GM18505 (cell line): ENCODE measurements around the gene HK2.
"Not testable (repeated sequence)": the region's sequence is repeated elsewhere in the genome, so short reads cannot be mapped to it uniquely, and the experiment has no call there.

ENCODE experiments used
- ATAC-seq: cut with Tn5 transposase; IDR thresholded peaks from one replicate; pipeline ENCODE4 v1.9.1; 2021; ENCODE audit not compliant: unreplicated experiment
- POLR2A ChIP-seq: IDR thresholded peaks from 4 replicates; pipeline ENCODE4 v1.6.1; 2011; ENCODE audit warnings: borderline replicate concordance; ENCODE audit not compliant: insufficient read depth, insufficient read length; ENCODE audit errors: extremely low read depth

Gene HK2

GRCh38 chr2:74833418-74834233 lies at the start of gene HK2:
Gene HK2 (plus strand): TSS chr2:74834127. CDS start chr2:74834581, 454 bp downstream.
- peak; percentile 81 for ATAC-seq
- peak; percentile 63 for TF ChIP-seq POLR2A

- TF ChIP-seq POLR2A: no peak
- ATAC-seq: no peak
Measured at GRCh38 chr2:74789271-74789670, 44.7 kb upstream of the HK2 start.

GRCh38 chr2:74792282-74792681 lies 41.6 kb upstream of the HK2 start:
- no peak for ATAC-seq
- no peak for TF ChIP-seq POLR2A

DNA sequence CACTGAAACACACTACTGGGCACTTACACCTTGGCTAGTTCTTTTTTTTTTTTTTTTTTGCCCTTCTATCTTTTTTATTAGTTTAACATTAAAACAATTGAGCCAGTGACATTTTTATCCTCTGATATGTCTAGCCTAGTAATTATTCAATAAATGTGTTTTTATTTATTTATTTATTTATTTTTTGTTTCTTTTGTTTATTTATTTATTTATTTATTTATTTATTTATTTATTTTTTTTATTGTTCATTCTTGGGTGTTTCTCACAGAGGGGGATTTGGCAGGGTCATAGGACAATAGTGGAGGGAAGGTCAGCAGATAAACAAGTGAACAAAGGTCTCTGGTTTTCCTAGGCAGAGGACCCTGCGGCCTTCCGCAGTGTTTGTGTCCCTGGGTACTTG lies 39.0 kb upstream of the HK2 start:
- ATAC-seq: not testable (repeated sequence)

GRCh38 chr2:74806355-74806839 lies 27.5 kb upstream of the HK2 start:
- ATAC-seq: no peak
- no peak for TF ChIP-seq POLR2A

- no peak for TF ChIP-seq POLR2A
- no peak for ATAC-seq
Measured at GRCh38 chr2:74806920-74807319, 27.0 kb upstream of the HK2 start.

DNA sequence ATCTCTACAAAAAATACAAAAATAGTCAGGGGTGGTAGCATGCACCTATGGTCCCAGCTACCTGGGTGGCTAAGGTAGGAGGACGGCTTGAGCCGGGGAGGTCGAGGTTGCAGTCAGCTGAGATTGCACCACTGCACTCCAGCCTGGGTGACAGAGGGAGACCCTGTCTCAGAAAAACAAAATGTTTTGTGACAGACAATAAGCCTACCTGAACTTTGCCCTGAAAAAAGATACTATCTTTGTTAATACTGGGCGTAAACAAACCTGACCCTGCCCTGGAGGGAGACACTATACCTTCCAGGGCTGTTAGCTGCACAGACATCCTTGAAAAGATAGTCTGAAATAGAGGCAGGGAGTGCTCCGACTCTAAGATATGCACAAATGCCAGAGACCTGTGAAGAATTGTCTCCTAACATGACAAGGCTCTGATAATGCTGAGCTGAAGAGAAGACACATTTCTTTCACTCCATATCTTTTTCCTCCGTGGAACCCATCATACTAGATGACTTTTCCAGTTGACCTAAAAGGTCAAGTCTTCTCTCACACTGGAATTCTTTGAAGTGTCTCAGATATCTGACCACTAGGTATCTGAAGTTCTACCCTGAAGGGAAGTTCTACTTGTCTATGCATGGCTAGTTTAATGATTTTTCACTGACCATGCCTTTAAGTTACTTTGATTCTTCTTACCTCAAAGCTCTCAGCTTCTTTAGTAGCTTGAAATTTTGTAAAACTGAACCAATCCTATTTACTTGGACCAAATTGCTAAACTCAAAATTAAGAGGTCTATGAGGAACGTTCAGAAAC lies 20.9 kb upstream of the HK2 start:
- ATAC-seq: no peak

DNA sequence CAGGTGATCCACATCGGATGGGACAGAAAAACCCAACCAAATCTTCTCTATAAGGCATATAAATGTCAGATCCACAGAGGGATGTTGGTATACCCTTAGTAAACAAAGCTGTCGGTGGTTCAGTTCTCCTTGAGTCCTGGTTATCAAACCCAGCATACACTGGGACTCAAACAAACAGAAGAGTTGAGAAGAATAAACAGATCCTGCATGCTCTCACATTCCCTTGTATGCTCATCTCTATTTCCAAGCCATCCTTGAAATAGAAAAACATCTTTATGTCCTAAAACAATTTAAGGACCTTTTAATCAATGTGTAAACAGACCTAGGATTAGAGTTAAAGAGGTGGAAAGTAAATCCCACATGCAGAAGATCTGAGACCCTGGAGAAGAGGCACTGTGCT lies 19.8 kb upstream of the HK2 start:
- no peak for TF ChIP-seq POLR2A
- no peak for ATAC-seq

More for the DNA sequence above, 20.9 kb upstream of the HK2 start:
- TF ChIP-seq POLR2A: no peak

- no peak for TF ChIP-seq POLR2A
- no peak for ATAC-seq
Measured at GRCh38 chr2:74815941-74816340, 18.0 kb upstream of the HK2 start.

DNA sequence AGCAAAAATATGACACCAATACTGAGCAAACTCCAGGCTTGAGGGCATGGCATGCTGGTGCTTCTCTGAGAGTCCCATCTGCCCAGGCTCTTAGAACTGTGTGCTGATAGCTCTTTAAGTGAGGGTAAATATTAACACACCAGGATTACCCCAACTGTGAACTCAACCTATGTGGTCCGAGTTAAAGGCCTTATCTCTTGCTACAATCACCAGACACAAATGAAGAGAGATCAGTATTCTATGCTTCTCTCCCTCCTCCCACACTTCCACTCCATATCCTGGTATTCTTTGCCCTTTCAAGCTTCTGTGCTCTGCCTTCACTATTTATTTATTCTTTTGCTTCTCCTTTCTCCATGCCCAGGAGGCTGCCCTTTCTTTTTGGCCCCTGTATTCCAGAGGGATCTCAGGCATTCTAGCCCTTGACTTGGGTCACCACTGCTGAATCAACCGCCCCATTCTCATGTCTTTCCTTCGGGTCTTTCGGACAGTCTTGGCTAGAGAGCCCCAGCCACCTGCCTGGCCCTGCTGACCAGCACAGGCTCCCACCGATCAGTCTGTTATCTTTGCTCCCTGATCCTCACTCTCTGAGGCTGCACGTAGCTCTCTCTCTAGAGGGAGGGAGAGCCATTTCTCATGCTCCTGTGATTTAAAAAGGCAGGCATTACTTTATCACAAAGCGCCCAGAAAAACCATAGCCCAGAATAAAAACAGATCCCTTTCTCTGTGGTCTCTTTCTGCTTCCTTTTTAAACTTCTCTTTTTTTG lies 17.2 kb upstream of the HK2 start:
- no peak for ATAC-seq
- TF ChIP-seq POLR2A: no peak

- no peak for ATAC-seq
- TF ChIP-seq POLR2A: no peak
Measured at GRCh38 chr2:74817304-74817675, 16.6 kb upstream of the HK2 start.

- no peak for TF ChIP-seq POLR2A
- no peak for ATAC-seq
Measured at GRCh38 chr2:74819702-74820101, 14.2 kb upstream of the HK2 start.
